KOPT-K1 (cell line): ENCODE measurements around the gene NOSIP.
A peak's percentile ranks its signal among the peaks of the same experiment; 100 is the strongest.

Source experiments
- H3K27ac ChIP-seq: fragments of 200-600 bp; sonication (generic); 2 replicates; pipeline ENCODE4 v1.5.1; 2016; ENCODE audit warnings: antibody characterized with exemption, mild to moderate bottlenecking, low read depth, low read length; ENCODE audit not compliant: poor library complexity, severe bottlenecking
- H3K36me3 ChIP-seq: fragments of 200-600 bp; sonication (generic); 2 replicates; pipeline ENCODE4 v1.5.1; 2017; ENCODE audit warnings: antibody characterized with exemption, mild to moderate bottlenecking, low read length, moderate library complexity; ENCODE audit not compliant: insufficient read depth
- H3K9me3 ChIP-seq: fragments of 200-600 bp; sonication (generic); 2 replicates; pipeline ENCODE4 v1.5.1; 2017; ENCODE audit warnings: antibody characterized with exemption, low read length, mild to moderate bottlenecking; ENCODE audit not compliant: insufficient read depth, poor library complexity, severe bottlenecking

NOSIP gene

GRCh38 chr19:49599378-49600295 lies 19.3 kb upstream of the NOSIP start:
- Histone ChIP-seq H3K9me3 (no peaks in the 10 kb centered on the region), H3K27ac (no peak overlapping the region), H3K36me3 (peaks cover 98% of the 10 kb centered on the region)

- no peaks in the 10 kb centered on the region for H3K9me3 ChIP-seq
- H3K27ac ChIP-seq: no peak overlapping the region
- peaks cover 91% of the 10 kb centered on the region for H3K36me3 ChIP-seq
Measured at GRCh38 chr19:49597703-49597974, 17.3 kb upstream of the NOSIP start.

- Histone ChIP-seq H3K36me3 (peaks cover 86% of the 10 kb centered on the region), H3K27ac (no peak overlapping the region), H3K9me3 (no peaks in the 10 kb centered on the region)
Measured at GRCh38 chr19:49596954-49597702, 16.8 kb upstream of the NOSIP start.

GRCh38 chr19:49596407-49596806 lies 16.1 kb upstream of the NOSIP start:
- peaks cover 79% of the 10 kb centered on the region for H3K36me3 ChIP-seq
- H3K9me3 ChIP-seq: no peaks in the 10 kb centered on the region
- no peak overlapping the region for H3K27ac ChIP-seq

- H3K9me3 ChIP-seq: no peaks in the 10 kb centered on the region
- H3K27ac ChIP-seq: no peak overlapping the region
- peaks cover 74% of the 10 kb centered on the region for H3K36me3 ChIP-seq
Measured at GRCh38 chr19:49595819-49596404, 15.6 kb upstream of the NOSIP start.

GRCh38 chr19:49594993-49595818 lies 14.8 kb upstream of the NOSIP start:
- no peaks in the 10 kb centered on the region for H3K9me3 ChIP-seq
- peaks cover 67% of the 10 kb centered on the region for H3K36me3 ChIP-seq
- H3K27ac ChIP-seq: no peak overlapping the region

GRCh38 chr19:49594157-49594992 lies 14.0 kb upstream of the NOSIP start:
- Histone ChIP-seq H3K9me3 (no peaks in the 10 kb centered on the region), H3K36me3 (peaks cover 58% of the 10 kb centered on the region), H3K27ac (no peak overlapping the region)

GRCh38 chr19:49593233-49594113 lies 13.1 kb upstream of the NOSIP start:
- peaks cover 49% of the 10 kb centered on the region for H3K36me3 ChIP-seq
- peak overlapping the region; percentile 97 for H3K27ac ChIP-seq
- H3K9me3 ChIP-seq: no peaks in the 10 kb centered on the region

GRCh38 chr19:49592486-49593232 lies 12.3 kb upstream of the NOSIP start:
- Histone ChIP-seq H3K27ac (peak overlapping the region; percentile 97), H3K9me3 (no peaks in the 10 kb centered on the region), H3K36me3 (peaks cover 41% of the 10 kb centered on the region)

- Histone ChIP-seq H3K9me3 (no peaks in the 10 kb centered on the region), H3K36me3 (peaks cover 34% of the 10 kb centered on the region), H3K27ac (peak overlapping the region; percentile 97)
Measured at GRCh38 chr19:49591731-49592485, 11.6 kb upstream of the NOSIP start.

- H3K9me3 ChIP-seq: no peaks in the 10 kb centered on the region
- H3K36me3 ChIP-seq: peaks cover 27% of the 10 kb centered on the region
- H3K27ac ChIP-seq: peak within 1 kb of the TSS; percentile 97
Measured at GRCh38 chr19:49590971-49591730, 10.8 kb upstream of the NOSIP start, which contains the start of gene PRR12. TSS of gene PRR12 (plus strand) at chr19:49591182. CDS start at chr19:49591655, 473 bp downstream.
